H1 (cell line): ENCODE data around the gene GMPR. TPM values are rescaled to one million over a fixed set of nuclear protein-coding genes. Genes with fewer than 3 reads are reported as not detected.

Experiments used
- CTCF ChIA-PET: fragments of 300-600 bp; sonication (Branson Sonifier 250); formaldehyde crosslinking; loops from one replicate; lab custom pipeline; 2021; ENCODE audit not compliant: partially characterized antibody; lab: Charles Lee
- POLR2A ChIA-PET: fragments of 300-600 bp; sonication (Branson Sonifier 250); formaldehyde crosslinking; loops from one replicate; lab custom pipeline; 2021; ENCODE audit warnings: inconsistent platforms; ENCODE audit not compliant: partially characterized antibody; lab: Charles Lee
- DNase-seq, 2 experiments: peaks; one replicate each; pipeline versions ENCODE4 v3.0.0 to v3.0.0-alpha.2; 2010 to 2022; ENCODE audit warnings: low spot score in 2 of 2, low read depth in 1 of 2, mixed read lengths in 1 of 2
- FAIRE-seq: peaks from 2 replicates; lab custom pipeline; 2011; peaks lifted over from hg19 to GRCh38; lab: Jason Lieb, UNC
- H2AFZ ChIP-seq: 2 replicates; pipeline ENCODE4 v1.8.1; 2012; ENCODE audit warnings: low read length, inconsistent platforms
- H2AK5ac ChIP-seq: 2 replicates; pipeline ENCODE4 v1.6.1; 2013; ENCODE audit warnings: low read depth, low read length
- H2BK120ac ChIP-seq: replicated peaks from 2 replicates; pipeline ENCODE3; 2013; ENCODE audit warnings: low read depth, low read length, inconsistent platforms
- H2BK12ac ChIP-seq: 2 replicates; pipeline ENCODE4 v1.6.1; 2013; ENCODE audit warnings: low read depth, low read length
- H2BK15ac ChIP-seq: 2 replicates; pipeline ENCODE4 v1.6.1; 2013; ENCODE audit warnings: low read length
- H2BK20ac ChIP-seq: 2 replicates; pipeline ENCODE4 v1.6.1; 2013; ENCODE audit warnings: low read length
- H2BK5ac ChIP-seq: 2 replicates; pipeline ENCODE4 v1.6.1; 2013; ENCODE audit warnings: low read depth, low read length
- H3K14ac ChIP-seq: 2 replicates; pipeline ENCODE4 v1.6.1; 2013; ENCODE audit warnings: inconsistent platforms; ENCODE audit not compliant: insufficient read length
- H3K18ac ChIP-seq: 2 replicates; pipeline ENCODE4 v1.6.1; 2013; ENCODE audit warnings: low read length; ENCODE audit errors: extremely low read depth
- H3K23ac ChIP-seq: 2 replicates; pipeline ENCODE4 v1.6.1; 2013; ENCODE audit warnings: inconsistent platforms; ENCODE audit not compliant: insufficient read length
- H3K23me2 ChIP-seq: 2 replicates; pipeline ENCODE4 v1.6.1; 2013; ENCODE audit warnings: low read depth, low read length
- H3K27ac ChIP-seq: 2 replicates; pipeline ENCODE4 v1.6.1; 2011; ENCODE audit warnings: low read depth, low read length, inconsistent platforms
- H3K27me3 ChIP-seq, 4 experiments: replicated peaks in 1 of 4; 1 replicate in 1 of 4; 2 replicates in 3 of 4; pipeline versions ENCODE4 v1.6.1 to v1.8.1; 2011 to 2013; ENCODE audit warnings: low read length in 3 of 4, mild to moderate bottlenecking in 3 of 4, inconsistent platforms in 2 of 4, mixed read lengths in 2 of 4, moderate library complexity in 1 of 4; ENCODE audit not compliant: control insufficient read depth in 3 of 4, insufficient read depth in 3 of 4; ENCODE audit errors: extremely low read depth in 1 of 4
- H3K36me3 ChIP-seq, 4 experiments: 2 replicates each; pipeline versions ENCODE4 v1.6.1 to v1.8.1; 2011 to 2013; ENCODE audit warnings: mild to moderate bottlenecking in 4 of 4, low read length in 3 of 4, moderate library complexity in 2 of 4, control low read depth in 1 of 4, inconsistent platforms in 1 of 4; ENCODE audit not compliant: insufficient read depth in 4 of 4, control insufficient read depth in 2 of 4
- H3K4ac ChIP-seq: replicated peaks from 2 replicates; pipeline ENCODE3; 2013; ENCODE audit warnings: low read length, low read depth, mixed read lengths, inconsistent platforms; ENCODE audit not compliant: insufficient read length
- H3K4me1 ChIP-seq, 4 experiments: replicated peaks in 1 of 4; 1 replicate in 1 of 4; 2 replicates in 3 of 4; pipeline versions ENCODE4 v1.6.1 to v1.8.1; 2011 to 2013; ENCODE audit warnings: low read length in 3 of 4, inconsistent platforms in 2 of 4, mixed read lengths in 1 of 4; ENCODE audit not compliant: insufficient read depth in 4 of 4, control insufficient read depth in 3 of 4
- H3K4me2 ChIP-seq, 2 experiments: 2 replicates each; pipeline versions ENCODE4 v1.6.1 to v1.8.1; 2011 to 2013; ENCODE audit warnings: low read depth in 2 of 2, low read length in 2 of 2, control low read depth in 1 of 2, inconsistent platforms in 1 of 2, mild to moderate bottlenecking in 1 of 2; ENCODE audit not compliant: insufficient read depth in 1 of 2
- H3K4me3 ChIP-seq, 4 experiments: fragments of 200-600, 300-600 bp in 1 of 4; sonication (generic), shearing (Covaris generic), sonication (Bioruptor Twin) in 1 of 4; 2 replicates each; pipeline versions ENCODE4 v1.5.1 to v1.8.1; 2011 to 2016; ENCODE audit warnings: low read length in 4 of 4, low read depth in 3 of 4, control low read depth in 2 of 4, inconsistent platforms in 2 of 4, mild to moderate bottlenecking in 2 of 4, mixed read lengths in 1 of 4, moderate library complexity in 1 of 4; ENCODE audit not compliant: insufficient read depth in 2 of 4; ENCODE audit errors: extremely low read depth in 1 of 4
- H3K56ac ChIP-seq: replicated peaks from 2 replicates; pipeline ENCODE3; 2013; ENCODE audit warnings: low read depth, mild to moderate bottlenecking, mixed read lengths, low read length, inconsistent platforms; ENCODE audit not compliant: insufficient read length
- H3K79me1 ChIP-seq: 2 replicates; pipeline ENCODE4 v1.6.1; 2013; ENCODE audit warnings: low read depth, low read length, control low read depth
- H3K79me2 ChIP-seq, 2 experiments: 2 replicates each; pipeline versions ENCODE4 v1.6.1 to v1.8.1; 2012 to 2013; ENCODE audit warnings: low read length in 2 of 2, mild to moderate bottlenecking in 2 of 2, inconsistent platforms in 1 of 2; ENCODE audit not compliant: insufficient read depth in 2 of 2, control insufficient read depth in 1 of 2
- H3K9ac ChIP-seq, 4 experiments: replicated peaks in 1 of 4; 1 replicate in 1 of 4; 2 replicates in 3 of 4; pipeline versions ENCODE4 v1.6.1 to v1.8.1; 2011 to 2013; ENCODE audit warnings: low read depth in 3 of 4, low read length in 3 of 4, control low read depth in 2 of 4, mild to moderate bottlenecking in 2 of 4, moderate library complexity in 2 of 4, inconsistent platforms in 1 of 4; ENCODE audit errors: extremely low read depth in 1 of 4
- H3K9me3 ChIP-seq, 2 experiments: 2 replicates each; pipeline versions ENCODE4 v1.6.1 to v1.8.1; 2012 to 2013; ENCODE audit warnings: mild to moderate bottlenecking in 2 of 2, moderate library complexity in 2 of 2, control low read depth in 1 of 2, inconsistent platforms in 1 of 2, low read depth in 1 of 2, low read length in 1 of 2, mixed read lengths in 1 of 2; ENCODE audit not compliant: insufficient read depth in 2 of 2
- H4K20me1 ChIP-seq, 2 experiments: replicated peaks in 1 of 2; 2 replicates each; pipeline versions ENCODE3 to v1.8.1; 2011 to 2013; ENCODE audit warnings: inconsistent platforms in 2 of 2, low read length in 2 of 2, mild to moderate bottlenecking in 1 of 2; ENCODE audit not compliant: insufficient read depth in 2 of 2, control insufficient read depth in 1 of 2
- H4K5ac ChIP-seq: 2 replicates; pipeline ENCODE4 v1.6.1; 2013; ENCODE audit warnings: low read length, low read depth, mixed read lengths, inconsistent platforms; ENCODE audit not compliant: insufficient read length
- H4K8ac ChIP-seq: 2 replicates; pipeline ENCODE4 v1.8.0; 2013; ENCODE audit warnings: mild to moderate bottlenecking, moderate library complexity, low read length, inconsistent platforms; ENCODE audit not compliant: insufficient read depth; ENCODE audit errors: extremely low read depth
- H4K91ac ChIP-seq: replicated peaks from 2 replicates; pipeline ENCODE3; 2013; ENCODE audit warnings: low read length, mixed read lengths, inconsistent platforms; ENCODE audit not compliant: insufficient read length
- ATF3 ChIP-seq: IDR thresholded peaks from 2 replicates; pipeline ENCODE4 v1.6.1; 2011; ENCODE audit warnings: low read depth, mild to moderate bottlenecking, low read length; ENCODE audit not compliant: insufficient read depth
- BACH1 ChIP-seq: IDR thresholded peaks from 2 replicates; pipeline ENCODE4 v1.6.1; 2012; ENCODE audit warnings: low read length, improper control_type of control experiment
- BCL11A ChIP-seq, 2 experiments: IDR thresholded peaks; one replicate each; pipeline ENCODE4 v1.6.1; 2011; ENCODE audit warnings: low read depth in 2 of 2, low read length in 2 of 2, mild to moderate bottlenecking in 2 of 2
- CBX5 ChIP-seq: fragments of 300-800, 300-1000 bp; sonication (generic); IDR thresholded peaks from 2 replicates; pipeline ENCODE4 v1.7.1; 2016; ENCODE audit warnings: antibody characterized with exemption, low read length, low read depth
- CHD1 ChIP-seq: IDR thresholded peaks from 2 replicates; pipeline ENCODE4 v1.6.1; 2012; ENCODE audit warnings: low read depth, low read length, improper control_type of control experiment
- EZH2 ChIP-seq: fragments of 200-600 bp; sonication (generic); IDR thresholded peaks from 2 replicates; pipeline ENCODE4 v1.7.1; 2012; ENCODE audit warnings: low read depth, mild to moderate bottlenecking, moderate library complexity, low read length, inconsistent platforms; ENCODE audit not compliant: severe bottlenecking
- FOSL1 ChIP-seq: IDR thresholded peaks from 2 replicates; pipeline ENCODE4 v1.6.1; 2011; ENCODE audit warnings: mild to moderate bottlenecking, low read depth, low read length, moderate library complexity; ENCODE audit not compliant: insufficient read depth
- RNF2 ChIP-seq: fragments of 200-900, 300-1000 bp; sonication (generic); IDR thresholded peaks from 2 replicates; pipeline ENCODE4 v1.7.1; 2016; ENCODE audit warnings: borderline replicate concordance, low read depth, mild to moderate bottlenecking, antibody characterized with exemption, low read length; ENCODE audit not compliant: poor library complexity, severe bottlenecking; ENCODE audit errors: missing control alignments
- RXRA ChIP-seq: IDR thresholded peaks from 2 replicates; pipeline ENCODE4 v1.6.1; 2011; ENCODE audit warnings: low read depth, mild to moderate bottlenecking, low read length, moderate library complexity; ENCODE audit not compliant: insufficient read depth
- SIX5 ChIP-seq: IDR thresholded peaks from 2 replicates; pipeline ENCODE4 v1.6.1; 2011; ENCODE audit warnings: mild to moderate bottlenecking, low read depth, low read length
- TAF1 ChIP-seq: IDR thresholded peaks from 2 replicates; pipeline ENCODE4 v1.6.1; 2011; ENCODE audit warnings: mild to moderate bottlenecking, low read depth, low read length
- TCF12 ChIP-seq: IDR thresholded peaks from 2 replicates; pipeline ENCODE4 v1.6.1; 2011; ENCODE audit warnings: low read depth, mild to moderate bottlenecking, low read length
- WGBS, 2 experiments: shearing (Covaris generic) in 1 of 2; methylation state at CpG; one replicate each; pipeline versions ENCODE4 v1.1.6 to v1.1.7; 2013 to 2015; ENCODE audit warnings: low lambda C conversion rate in 2 of 2, mixed read lengths in 2 of 2, inconsistent platforms in 1 of 2, low coverage in 1 of 2, missing lambda C conversion rate in 1 of 2; ENCODE audit not compliant: insufficient replicate concordance in 2 of 2, insufficient coverage in 1 of 2, insufficient read length in 1 of 2; ENCODE audit errors: extremely low coverage in 1 of 2, missing lambda C conversion rate in 1 of 2; 5-methylcytosine and 5-hydroxymethylcytosine counted together
- polyA plus RNA-seq, 7 experiments: library from polyadenylated mRNA; depleted of rRNA in 3 of 7; stranded (reverse) in 5 of 7; unstranded in 2 of 7; fragments of >200 nt in 5 of 7; fragments of 200-250 nt in 2 of 7; gene quantifications; 1 replicate in 5 of 7; 2 replicates in 1 of 7; 4 replicates in 1 of 7; pipeline versions ENCODE4 v1.2.1 to v1.2.3, GENCODE V29; 2011 to 2013; ENCODE audit warnings: missing spikeins in 2 of 7, mixed read lengths in 2 of 7
- total RNA-seq: library from RNA; stranded (reverse); fragmentation: NEBNext Ultra II Directional; extraction: Animal tissue kit (Norgen Biotek cat#: 25700); gene quantifications from 2 replicates; pipeline ENCODE4 v1.2.1, GENCODE V29; 2021

The GMPR gene
- total and polyA plus RNA-seq, 2 of the 8 experiments (the other 6 are each of a cell fraction or from before 2014, with no cell fraction given), result 0.99 to 1.2 TPM

GRCh38 chr6:16198061-16198705, 40.2 kb upstream of the GMPR start:
- DNase-seq (no peak), FAIRE-seq (no peak)
- Histone ChIP-seq H3K23me2 (no peaks in the 10 kb centered on the region), H3K4ac (no peak overlapping the region), H3K9ac (no peak overlapping the region), H3K79me1 (no peaks in the 10 kb centered on the region), H4K5ac (no peak overlapping the region), H2AK5ac (no peak overlapping the region), H3K4me1 (no peaks in the 10 kb centered on the region), H2BK120ac (no peak overlapping the region), H2BK20ac (no peak overlapping the region), H3K4me3 (no peak overlapping the region), H4K8ac (no peak overlapping the region), H3K27me3 (no peaks in the 10 kb centered on the region), H3K23ac (no peak overlapping the region), H3K9me3 (no peaks in the 10 kb centered on the region), H2BK15ac (no peak overlapping the region), H4K91ac (no peak overlapping the region), H2BK5ac (no peak overlapping the region), H3K56ac (no peak overlapping the region), H3K14ac (no peak overlapping the region), H3K36me3 (no peaks in the 10 kb centered on the region), H3K4me2 (no peak overlapping the region), H4K20me1 (no peaks in the 10 kb centered on the region), H2BK12ac (no peak overlapping the region), H3K27ac (no peak overlapping the region), H3K79me2 (no peaks in the 10 kb centered on the region), H2AFZ (no peak overlapping the region), H3K18ac (no peak overlapping the region)
- CTCF ChIA-PET, result interaction anchor here (0.6 to 2.4 kb wide), 7 partner anchors 8 to 506 kb away, joined by 3 to 14 read pairs (median 7); no protein-coding TSS in a partner anchor
- WGBS, 2 experiments, result 87% methylated on average over 26 of the region's 50 CpGs; no CpG with 5 or more reads in 1 of the 2 experiments
- POLR2A ChIA-PET, result interaction anchor here (1.4 kb wide), 1 partner anchor 69 kb away, joined by 4 read pairs; the partner anchor contains the start of gene MYLIP
- TF ChIP-seq SIX5, result no peak
- no peak for TF ChIP-seq CBX5
- TF ChIP-seq RNF2, result no peak
- TF ChIP-seq BACH1, result no peak
- TF ChIP-seq RXRA, result no peak
- TF ChIP-seq BCL11A (IDR thresholded peaks at IDR 0.05; ENCODE audit: low read depth in 2 of 2, low read length in 2 of 2), result no peak
- no peak for TF ChIP-seq FOSL1
- TF ChIP-seq TAF1, result no peak
- TF ChIP-seq EZH2, result no peak
- no peak for TF ChIP-seq TCF12
- TF ChIP-seq CHD1, result no peak
- TF ChIP-seq ATF3, result no peak
